GM19397 (cell line): Measurements from ENCODE around the gene RPN2.

Source experiments
- ATAC-seq: cut with Tn5 transposase; IDR thresholded peaks from one replicate; pipeline ENCODE4 v1.9.1; 2021; ENCODE audit warnings: mild to moderate bottlenecking, moderate library complexity; ENCODE audit not compliant: unreplicated experiment

The RPN2 gene

DNA sequence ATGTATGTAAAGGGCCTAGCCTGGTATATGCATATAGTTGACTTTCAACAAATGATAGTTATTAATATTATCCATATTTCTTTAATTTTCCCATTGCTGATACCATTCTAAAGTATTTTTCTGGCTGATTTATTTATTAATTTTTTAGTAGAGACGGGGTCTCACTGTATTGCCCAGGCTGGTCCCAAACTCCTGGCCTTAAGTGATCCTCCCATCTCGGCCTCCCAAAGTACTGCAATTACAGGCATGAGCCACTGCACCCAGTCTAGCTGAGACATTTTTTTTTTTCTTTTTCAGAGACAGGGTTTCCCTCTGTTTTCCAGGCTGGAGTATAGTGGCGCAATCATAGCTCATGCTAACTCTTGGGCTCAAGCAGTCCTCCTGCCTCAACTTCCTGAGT lies 30.1 kb downstream of the RPN2 start:
- ATAC-seq: no peak

DNA sequence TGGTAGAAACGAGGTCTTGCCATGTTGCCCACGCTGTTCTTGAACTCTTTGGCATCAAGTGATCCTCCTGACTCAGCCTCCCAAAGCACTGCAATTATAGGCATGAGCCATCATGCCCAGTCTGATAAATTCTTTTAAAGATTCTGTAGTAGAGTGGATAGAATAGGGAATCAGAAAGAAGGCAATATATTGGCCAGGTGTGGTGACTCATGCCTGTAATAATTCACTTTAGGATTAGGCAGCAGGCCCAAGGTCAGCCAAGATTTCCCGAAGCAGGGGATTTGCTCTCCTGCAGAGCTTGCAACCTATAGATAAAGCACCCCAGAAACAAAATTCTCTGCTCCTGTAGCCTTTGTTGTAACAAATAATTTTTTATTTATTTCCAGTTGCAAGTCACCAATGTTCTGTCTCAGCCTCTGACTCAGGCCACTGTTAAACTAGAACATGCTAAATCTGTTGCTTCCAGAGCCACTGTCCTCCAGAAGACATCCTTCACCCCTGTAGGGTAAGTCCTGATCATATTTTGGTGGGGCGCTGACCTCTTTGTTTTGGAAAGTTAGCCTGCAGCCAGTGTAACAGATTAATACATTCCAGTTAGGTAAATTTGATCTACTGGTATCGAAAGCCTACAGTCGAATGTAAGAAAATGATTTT lies 30.7 kb downstream of the RPN2 start:
- no peak for ATAC-seq

DNA sequence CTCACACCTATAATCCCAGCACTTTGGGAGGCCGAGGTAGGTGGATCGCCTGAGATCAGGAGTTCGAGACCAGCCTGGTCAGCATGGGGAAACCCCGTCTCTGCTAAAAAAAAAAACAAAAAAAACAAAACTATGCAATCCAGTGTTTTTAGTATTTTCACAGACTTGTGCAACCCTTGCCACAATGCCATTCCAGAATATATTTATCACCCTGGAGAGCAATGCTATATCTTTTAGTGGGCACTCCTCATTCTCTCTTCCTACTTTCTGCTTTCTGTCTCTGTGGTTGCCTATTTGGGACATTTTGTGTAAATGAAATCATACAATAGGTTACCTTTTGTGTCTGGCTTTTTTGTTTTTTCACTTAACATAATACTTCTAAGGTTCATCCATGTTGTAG lies 39.3 kb downstream of the RPN2 start:
- ATAC-seq: no peak

DNA sequence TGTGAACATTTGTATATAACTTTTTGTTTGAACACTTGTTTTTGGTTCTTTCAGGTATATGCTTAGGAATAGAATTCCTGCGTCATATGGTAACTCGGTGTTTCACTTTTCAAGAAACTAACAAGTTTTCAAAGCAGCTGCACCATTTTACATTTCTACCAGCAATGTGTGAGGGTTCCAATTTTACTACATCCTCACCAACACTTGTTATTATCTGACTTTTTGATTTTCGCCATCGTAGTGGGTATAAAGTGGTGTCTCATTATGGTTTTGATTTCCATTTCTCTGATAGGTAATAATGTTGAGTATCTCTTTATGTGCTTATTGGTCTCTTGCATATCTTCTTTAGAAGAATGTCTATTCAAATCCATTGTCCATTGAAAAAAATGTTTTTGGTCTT lies 39.8 kb downstream of the RPN2 start:
- no peak for ATAC-seq

DNA sequence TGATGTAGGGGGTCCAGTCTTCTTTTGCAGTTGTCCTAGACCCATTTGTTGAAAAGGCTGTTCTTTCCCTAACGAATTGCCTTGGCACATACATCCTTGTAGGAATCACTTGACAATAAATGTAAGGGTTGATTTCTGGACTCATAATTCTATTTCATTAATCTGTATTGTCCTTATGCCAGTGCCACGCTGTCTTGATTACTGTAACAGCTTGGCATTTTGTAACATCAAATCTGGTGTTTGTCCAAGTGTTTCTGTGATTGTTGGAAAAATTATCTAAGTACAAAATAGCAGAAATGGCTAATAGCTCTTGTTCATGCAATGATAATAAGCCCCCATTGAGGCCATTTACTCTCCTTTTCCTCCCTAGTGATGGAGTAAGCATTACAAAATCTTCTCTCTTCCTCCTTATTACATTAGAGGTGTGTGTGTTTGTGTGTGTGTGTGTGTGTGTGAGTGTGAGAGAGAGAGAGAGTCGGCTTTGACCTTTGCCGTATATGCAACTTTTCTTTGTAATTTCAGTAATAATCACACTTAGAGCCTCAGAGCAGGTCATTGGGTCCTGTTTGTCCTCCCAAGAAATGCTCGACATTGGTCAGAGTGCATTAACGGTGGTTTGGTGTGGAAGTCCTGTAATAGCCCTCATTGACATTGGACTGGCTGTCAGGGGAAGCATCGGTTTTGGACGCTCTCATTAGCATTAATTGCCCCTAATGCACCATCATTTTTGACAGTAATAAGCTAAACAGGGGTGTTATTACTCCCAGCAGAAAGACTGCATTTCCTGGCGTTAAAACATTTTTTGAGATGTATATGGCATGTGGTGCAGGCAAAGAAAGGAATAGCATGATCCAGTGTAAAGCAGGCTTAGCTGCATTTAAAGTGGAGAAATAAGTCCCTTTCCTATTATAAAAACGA lies 40.9 kb downstream of the RPN2 start:
- no peak for ATAC-seq

DNA sequence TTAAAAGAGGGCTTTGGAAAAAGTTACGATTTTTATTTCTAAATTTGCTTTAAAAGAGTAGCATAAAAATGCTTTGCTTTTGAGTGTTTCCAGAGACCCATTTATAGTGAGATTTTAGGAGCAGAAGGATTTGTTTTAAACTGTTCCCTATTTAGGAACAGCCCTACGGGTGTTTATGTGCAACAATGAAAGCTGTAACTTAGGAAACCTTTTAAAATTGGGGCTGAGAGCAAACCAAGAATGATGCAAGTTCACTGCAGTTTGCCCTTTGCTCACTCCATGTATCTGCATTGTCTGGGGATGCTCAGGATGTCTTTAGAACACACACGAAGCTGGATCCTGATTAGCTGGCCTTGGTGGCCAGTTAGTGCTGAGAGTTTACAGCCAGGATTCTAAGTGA lies 41.6 kb downstream of the RPN2 start:
- no peak for ATAC-seq

DNA sequence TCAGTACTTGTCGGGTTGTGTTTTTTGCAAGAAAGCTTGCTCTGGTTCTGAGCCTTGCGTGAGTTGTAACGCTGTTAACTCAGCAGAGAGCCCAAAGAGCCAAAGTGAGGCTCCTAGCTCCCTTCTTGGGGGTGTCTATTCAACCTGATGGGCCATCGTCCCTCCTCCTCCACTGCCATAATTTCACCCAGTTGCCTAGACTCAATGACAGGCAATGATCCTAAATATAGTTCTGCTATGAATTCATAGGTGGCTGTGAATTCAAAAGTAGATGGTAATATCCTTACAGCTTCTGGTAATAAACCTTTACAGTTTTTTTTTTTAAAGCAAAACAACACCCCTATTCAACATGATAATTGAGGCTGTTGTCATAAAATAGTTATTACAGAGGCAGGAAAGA lies 43.0 kb downstream of the RPN2 start:
- no peak for ATAC-seq

DNA sequence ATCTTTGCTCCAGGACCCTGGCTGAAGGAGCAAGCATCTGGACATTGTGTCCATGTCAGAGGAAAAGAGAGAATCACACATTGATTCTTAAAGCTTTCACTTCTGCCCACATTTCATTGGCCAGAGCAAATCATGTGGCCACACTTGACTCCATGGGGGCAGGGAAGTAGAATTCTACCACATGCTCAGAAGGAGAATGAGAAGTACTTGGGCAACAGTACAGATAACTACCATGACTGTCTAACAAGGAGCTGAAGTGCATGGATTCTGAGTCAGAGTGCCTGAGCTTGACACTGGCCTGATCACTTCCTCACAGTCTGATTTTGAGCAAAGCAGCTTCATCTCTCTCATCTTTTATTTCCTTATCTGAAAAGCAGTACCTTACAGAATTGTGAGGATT lies 43.9 kb downstream of the RPN2 start:
- ATAC-seq: no peak

DNA sequence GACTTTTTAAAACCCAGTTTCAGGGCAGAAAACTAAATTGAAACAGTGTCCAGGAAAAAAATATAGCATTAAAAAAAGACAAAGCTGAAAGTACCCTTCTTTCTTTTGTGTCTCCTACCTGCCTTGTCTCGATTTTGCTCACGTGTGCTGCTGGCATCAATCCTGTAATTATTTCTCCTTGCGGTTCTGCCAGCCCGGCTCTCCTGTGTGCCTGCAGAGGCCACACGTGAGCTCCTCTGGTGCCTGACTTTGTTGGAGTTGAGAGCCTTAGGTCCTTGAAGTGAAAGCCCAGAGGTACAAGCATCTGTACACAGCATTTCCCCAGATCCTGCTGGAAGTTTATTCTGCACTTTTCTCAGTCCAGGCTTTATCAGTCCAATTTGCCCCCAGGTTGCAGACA lies 46.0 kb downstream of the RPN2 start:
- no peak for ATAC-seq

DNA sequence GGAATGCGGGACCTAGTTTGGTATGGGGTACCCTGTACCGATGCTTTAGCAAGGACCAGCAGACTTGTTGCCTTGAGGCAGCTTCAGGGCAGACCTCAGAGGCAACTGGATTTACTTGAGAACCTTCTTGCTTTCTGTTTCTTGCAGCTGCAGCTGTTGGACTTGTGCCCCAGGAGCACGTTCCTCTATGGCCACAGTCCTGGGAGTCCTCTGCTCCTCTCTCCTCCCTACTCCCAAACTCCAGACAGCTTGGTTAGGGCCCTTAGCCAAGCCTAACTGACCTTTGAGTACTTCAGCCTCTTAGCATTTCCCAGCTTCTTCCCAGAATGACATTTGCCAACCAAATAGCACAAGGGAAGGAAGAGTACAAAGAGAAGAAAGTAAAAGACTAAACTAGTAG lies 47.8 kb downstream of the RPN2 start:
- no peak for ATAC-seq

DNA sequence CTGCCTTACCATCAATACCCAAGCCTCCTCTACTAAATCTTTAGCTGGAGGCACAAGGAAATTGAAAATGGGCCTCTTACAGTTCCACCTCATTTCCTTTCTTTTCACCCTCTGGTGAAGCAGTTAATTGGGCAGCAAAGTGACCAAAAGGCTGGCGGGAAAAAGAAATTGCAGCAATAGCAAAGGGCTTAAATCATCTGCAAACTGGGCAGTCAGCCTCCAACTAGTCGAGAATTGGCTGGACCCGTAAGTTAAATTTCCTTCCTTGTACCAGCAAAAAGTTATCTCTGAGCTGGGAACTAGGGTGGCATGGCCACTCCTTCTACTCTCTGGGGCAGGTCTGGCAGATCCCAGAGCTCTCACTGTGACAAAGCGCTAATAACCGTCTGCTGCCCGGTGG lies 49.0 kb downstream of the RPN2 start:
- ATAC-seq: no peak

DNA sequence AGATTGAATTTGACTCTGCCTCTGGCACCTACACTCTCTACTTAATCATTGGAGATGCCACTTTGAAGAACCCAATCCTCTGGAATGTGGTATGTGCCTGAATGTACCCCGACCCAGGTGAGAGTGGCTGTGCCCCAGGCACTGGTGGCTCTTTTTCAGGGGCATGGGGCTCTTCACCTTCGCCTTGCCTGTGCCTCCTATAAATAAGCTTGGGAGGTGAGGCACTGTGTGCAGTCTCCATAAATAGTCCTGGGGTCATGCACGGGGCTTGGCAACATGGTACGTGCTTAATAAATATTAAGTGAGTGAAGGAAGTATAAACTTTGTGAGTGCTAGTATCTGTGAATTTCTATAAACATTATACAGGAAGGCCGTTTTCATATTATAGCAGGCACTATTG lies 49.5 kb downstream of the RPN2 start:
- ATAC-seq: no peak

DNA sequence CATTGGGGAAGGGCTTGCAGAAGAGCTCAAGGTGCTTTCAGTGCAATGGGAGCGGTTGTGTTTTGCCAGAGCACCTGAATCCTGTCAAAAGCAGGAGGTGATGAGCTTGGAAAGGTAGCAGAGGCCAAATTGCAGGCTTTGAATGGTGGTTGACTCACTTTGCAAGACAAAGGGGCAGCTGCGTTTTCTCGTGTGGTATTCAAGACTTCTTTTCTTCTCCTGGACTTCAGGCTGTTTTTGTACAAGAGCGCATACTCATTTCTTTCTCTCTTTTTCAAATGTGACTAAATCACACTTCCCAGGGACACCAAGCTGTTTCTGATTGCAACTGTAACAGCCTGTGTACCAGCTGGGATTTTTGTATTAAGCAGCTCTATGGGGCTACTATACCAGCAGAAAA lies 50.2 kb downstream of the RPN2 start:
- no peak for ATAC-seq

DNA sequence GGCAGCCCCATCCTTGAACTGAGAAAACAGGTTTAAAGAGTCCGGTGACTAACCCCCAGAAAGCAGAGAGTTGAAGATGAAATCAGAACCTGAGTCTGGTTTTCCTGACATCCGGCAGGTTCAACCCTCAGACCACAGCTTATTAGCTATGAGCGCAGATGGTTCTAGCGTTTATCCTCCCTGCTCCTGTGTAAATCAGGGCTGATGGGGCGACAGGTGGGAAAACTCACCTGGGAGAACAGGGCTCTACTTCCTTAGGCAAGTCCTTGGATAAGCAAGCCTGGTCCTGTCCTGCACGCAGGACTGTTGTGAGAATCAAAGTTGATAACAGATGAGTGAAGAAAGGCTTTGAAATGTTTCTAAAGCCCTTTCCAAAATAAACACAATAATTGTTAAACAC lies 51.1 kb downstream of the RPN2 start:
- ATAC-seq: no peak

DNA sequence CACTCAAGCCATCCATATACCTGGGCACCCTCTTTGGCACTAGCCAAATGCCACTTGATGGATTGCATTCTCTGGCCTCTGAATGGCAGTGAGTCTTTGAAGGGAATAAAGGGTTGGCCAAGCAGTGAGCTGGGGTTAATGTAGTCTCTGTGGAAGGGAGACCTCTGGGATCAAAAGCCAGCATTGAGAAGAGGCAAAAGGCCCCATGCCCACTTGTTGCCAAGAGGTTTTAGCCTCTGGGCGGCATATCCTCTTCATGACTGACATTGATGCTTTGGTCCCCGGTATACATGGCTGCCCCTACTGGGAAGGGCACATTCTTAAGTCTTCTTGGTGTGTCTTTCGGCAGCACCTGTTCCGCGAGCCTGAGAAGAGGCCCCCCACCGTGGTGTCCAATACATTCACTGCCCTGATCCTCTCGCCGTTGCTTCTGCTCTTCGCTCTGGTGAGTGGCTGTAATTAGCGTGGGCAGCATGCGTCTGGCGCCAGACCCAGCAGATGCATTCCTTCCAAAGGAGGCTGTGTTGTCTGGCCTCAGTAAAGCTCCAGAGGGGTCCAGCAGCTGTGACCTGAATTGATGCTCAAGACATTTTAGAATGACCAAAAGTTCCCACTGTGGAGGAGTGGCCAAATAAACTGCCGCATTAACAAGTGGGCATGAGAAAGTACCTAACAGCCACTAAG lies 53.0 kb downstream of the RPN2 start:
- no peak for ATAC-seq

DNA sequence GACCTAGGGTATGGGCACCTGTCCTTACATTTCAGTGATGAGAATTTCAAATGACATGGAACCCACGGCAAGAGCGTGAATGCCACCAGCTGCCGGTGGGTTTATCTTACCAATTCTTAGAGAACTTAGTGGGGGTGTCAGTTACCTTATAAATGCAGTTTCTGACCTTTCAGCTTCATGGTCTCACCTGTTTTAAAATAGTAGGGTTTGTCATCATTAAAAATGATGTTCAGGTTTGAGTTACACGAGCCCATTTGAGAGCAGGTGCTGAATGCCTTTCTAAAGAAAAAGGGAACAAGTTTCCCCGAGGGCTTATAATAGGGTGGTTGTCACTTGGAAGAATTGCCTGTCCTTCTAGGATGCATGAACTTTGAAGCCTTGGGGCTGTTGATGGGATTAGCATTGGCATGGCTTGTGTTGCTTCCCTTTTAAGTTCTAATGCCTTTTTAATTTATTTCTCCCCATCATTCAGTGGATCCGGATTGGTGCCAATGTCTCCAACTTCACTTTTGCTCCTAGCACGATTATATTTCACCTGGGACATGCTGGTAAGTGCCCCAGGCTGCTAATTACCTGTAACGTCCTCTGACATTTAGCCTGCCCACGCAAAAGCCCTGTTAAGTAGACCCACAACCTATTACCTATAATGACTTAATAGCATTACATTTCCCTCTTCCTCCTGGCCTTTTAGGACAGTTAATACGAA lies 54.6 kb downstream of the RPN2 start:
- ATAC-seq: no peak

DNA sequence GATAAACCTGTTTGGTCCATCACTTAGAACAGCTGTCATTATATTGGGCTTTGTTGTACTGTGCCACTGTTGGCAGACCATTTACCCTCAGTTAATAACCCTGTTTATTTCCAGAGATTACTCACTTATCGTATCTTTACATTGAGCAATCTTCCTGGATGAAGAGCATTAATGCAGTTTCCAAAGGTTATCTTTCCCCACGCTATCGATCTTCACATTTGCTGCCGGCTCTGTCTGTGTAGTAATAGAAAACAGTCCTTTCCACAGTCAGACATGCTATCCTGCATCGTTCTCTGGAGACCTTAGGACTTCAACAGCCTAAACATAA lies 55.1 kb downstream of the RPN2 start:
- no peak for ATAC-seq

DNA sequence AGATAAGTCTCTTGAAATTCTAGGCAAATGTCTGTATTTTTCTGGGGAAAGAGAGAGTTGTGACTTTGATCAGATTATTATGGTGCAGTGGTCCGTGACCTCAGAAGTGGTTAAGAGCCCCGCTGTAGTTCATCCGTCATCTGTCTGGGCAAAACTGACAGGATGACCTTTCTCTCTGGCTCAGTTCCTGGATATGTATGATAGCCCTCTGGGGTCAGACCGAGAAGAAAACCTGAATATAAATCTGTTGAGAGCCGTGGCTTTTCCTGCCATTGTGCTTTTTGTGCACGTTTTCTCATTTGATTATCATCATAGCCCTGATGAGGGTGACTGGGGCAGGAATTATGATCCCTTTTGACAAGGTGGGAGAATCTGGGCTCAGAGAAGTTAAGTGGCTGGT lies 55.9 kb downstream of the RPN2 start:
- no peak for ATAC-seq

DNA sequence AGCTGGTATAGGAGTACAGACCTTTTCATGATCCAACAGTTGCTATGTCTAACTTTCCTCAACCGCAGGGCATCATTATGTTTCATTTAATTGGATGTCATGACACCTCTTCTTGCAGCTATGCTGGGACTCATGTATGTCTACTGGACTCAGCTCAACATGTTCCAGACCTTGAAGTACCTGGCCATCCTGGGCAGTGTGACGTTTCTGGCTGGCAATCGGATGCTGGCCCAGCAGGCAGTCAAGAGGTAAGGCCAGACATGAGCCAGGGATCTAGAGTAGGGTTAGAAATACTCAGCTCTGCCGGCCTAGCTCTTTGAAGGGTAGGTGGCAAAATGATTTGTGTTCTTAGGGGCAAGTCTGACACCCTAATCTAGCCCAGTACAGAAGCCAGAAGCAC lies 57.3 kb downstream of the RPN2 start:
- ATAC-seq: no peak

DNA sequence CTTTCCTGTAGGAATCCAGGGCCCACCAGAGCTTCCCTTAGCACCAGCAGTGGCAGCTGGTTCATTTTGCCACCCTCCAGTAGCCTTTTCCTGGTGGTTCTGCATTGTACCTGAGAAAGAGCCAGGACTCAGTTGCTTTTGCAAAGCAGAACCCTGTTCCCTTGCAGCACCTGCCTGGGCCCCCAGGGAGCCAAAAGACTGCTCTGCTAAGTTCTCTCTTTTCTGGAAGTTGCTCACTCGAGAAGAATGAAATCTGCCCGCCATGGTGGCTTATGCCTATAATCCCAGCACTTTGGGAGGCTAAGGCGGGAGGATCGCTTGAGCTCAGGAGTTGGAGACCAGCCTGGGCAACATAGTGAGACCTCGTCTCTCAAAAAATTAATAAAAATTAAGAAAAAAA lies 58.5 kb downstream of the RPN2 start:
- ATAC-seq: no peak

DNA sequence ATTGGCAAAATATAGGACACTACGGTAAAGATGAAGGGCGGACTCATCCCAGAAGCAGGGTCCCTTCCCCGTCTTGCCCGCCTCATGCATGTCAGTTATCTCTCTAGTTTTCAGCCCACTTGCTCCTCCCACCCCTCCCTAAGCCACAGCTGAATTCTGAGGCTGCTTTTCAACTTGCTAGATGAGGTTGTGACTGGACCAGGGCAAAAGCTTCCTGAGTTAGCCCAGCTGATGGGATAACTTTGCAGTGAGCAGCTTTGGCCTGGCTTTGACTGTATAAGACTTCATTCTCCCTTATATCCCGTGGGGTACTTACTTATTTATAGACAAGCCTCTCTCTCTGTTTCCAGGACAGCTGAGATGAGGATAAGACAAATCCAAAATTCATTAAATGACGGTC lies 59.3 kb downstream of the RPN2 start:
- no peak for ATAC-seq
